Activated CD4-positive, alpha-beta T cell treated with anti-CD3 and anti-CD28 coated beads for 1 hour (primary cell): ENCODE data around the gene URM1.

Experiments
- DNase-seq: peaks from one replicate; pipeline ENCODE4 v3.0.0-alpha.2; 2020

The URM1 gene

DNA sequence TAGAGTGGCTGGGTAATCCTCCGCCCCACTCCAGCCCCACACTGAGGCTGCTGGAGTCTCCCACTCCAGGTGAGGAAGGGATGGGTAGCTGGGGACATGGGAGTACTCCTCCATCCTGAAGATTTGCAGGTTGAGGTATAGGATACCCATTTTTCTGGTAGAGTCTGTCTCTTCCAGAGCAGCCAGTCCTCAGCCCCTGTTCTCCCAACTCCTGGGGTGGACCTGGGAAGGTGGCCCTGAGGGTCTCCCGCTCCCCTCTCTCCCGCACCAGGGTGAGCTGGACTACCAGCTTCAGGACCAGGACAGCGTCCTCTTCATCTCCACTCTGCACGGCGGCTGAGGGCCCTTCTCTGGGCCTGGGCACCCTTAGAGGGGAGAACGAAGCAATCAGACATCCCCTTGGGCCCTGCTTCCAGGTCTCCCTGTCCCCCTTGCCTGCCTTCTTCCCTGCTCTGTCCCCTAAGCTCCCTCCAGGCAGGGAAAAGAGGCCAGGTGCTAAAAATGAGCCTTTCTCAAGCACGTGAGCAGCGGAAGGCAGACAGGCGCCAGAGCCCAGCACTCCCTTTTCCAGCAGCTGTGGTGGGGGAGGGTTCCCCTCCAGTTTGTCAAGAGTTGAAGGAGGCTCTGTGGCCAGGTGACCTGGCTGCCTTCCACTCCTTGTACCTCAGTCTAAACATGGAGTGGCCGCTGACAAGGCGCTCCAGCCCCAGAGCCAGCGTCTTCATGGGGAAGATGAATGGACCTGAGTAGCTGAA, 18.4 kb downstream of the URM1 start:
- no peak for DNase-seq

DNA sequence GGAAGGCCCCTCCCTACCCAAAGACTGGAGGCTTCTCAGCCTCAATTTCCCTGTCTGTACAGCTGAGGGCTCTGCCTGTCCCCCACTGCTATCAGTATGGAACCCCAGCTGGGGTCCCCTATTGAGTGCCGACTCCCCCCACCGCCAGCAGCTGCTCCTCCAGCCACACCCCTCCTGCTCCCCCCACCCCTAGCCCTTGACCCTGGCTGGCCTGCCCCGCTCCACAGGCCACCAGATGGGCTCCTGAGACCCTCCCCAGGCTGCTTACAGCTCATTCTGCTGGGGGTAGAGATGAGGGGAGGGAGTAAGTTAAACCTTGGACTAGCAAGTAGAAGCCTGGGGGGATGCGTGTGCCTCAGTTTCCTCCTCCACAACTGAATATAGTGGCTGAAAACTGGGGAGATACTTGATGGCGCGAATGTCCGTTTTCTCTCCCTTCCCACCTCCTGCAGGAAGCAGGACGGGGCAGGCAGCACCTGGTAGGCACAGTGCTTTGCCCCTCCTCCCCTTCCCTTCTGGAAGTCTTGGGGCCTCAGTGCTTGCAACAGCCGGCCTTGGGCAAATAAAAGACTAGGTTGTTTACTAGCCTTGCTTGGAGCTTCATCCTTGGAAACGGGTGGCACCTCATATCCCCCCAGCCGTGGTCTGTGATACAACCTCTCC, 19.1 kb downstream of the URM1 start:
- DNase-seq = no peak

DNA sequence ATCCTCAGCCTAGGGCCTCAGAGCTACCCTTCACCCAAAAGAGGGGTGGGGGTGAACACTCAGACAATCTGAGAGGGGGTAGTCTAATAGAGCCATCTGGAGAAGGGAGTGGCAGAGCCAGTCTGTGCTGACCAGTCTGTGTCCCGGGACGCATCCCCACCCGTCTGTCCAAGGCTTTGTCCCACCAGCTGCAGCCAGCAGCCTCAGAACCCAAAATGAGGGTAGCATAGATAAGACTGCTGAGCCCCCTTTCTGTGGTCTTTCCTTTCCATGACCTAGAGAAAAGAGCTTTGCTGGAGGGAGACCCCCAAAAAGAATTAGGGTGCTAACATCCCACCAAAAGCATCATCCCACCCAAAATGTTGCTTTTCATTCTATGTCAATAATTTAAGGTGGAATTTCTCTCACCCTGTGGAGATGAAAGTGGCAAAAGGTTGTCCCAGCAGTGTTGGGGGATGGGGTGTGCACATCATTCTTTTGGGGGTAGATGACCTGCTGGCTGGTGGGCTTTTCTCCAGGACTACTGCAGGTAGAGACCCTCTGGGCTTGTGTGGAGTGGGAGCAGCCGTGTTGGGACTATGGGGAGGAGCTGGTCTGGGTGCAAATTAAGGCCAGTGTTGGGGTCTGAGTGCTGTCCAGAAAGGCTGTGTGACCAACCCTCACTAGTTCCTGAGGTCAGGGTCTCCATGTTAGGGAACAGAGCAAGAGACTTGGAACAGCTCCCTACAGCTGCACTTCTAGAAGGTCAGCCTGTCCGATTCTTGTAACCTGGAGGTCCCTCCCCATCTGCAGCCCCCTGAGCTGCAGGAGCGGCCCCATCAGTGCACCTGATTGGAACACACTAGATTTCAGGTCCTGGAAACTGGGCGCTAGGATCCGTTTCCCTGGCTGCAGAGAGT, 19.9 kb downstream of the URM1 start:
- DNase-seq = no peak

DNA sequence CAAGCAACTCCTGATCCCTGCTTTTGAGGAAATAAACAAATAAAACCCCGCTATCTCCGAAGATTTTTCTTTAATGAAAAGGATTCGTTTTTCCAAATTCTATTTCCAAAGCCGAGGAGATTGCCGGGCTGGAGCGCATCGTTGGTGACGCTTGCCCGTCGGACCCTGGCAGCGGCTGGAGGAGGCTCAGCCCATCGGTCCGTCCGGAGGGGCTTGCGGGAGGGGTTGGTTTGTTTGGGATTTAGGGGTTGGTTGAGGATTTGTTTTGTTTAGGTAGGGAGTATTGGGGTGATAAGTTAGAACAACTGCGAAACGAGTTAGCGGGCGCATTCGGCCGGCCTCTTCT, 20.8 kb downstream of the URM1 start:
- DNase-seq = no peak

DNA sequence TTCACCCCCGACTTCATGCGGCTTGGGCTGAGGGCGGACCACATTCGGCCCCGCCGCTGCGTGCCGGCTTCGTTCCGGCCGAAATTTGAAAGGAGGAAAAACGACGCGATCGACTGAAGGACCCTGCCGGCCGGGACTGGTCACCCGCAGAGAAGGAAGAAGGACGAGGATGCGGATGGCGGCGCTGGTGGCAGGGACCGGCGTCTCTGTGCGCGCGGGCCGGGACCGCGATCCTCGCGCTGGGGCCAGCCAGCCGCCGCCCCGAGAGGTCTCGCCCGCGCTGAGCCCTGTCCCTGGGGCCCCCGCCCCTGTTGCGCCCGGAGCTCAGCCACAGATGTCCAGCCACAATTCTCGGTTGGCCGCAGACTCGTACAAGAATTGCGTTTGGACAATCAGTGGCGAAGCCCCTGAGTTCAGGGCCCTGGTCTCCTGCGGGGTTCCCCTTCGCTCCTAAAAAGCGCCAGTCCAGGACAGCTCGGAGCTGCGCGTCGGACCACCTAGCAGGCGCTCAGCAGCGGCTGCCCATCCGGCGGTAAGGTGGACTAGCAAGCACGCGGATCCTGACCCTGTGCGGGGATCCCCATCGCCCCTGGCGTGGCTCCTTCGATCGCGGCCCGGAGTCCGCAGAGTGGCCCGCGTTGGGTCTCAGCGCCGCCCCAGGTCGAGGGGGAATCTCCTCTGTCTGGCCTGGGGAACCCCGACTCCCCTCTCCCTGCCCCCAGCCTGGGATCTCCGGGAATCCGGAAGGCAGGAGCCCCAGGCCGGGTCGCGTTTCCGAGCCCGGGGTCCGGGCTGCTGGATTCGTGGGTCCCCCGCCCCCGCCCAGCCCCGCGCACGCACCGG, 21.3 kb downstream of the URM1 start:
- no peak for DNase-seq

DNA sequence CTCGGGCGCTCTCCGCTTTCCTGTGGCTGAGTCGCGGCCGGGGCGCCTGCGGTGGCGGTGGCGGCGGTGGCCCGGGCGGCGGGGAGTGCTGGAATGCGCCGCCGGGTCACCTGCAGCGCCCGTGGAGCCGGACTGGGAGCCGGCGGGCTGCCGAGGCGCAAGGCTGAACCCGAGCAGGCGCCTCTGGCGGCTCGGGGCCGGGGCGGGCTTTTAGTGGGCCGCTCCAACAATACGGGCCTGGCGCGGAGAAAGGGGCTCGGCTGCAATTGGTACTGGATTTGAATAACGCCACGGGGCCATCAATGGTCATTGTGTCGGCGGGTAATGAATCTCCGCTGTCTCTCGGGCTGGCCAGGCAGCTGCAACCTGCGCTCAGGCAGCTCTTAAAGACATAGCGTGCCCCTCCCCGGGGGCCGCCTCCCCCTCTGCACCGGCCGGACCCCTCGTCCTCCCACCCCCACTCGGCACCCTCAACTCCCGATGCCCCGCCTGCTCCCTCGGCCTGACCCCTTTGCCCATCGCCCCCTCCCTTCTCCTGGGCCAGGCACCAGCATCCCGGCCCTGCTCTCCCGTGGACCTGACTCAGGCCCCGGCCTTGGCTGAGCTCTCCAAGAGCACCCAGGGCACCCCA, 22.1 kb downstream of the URM1 start:
- no peak for DNase-seq

DNA sequence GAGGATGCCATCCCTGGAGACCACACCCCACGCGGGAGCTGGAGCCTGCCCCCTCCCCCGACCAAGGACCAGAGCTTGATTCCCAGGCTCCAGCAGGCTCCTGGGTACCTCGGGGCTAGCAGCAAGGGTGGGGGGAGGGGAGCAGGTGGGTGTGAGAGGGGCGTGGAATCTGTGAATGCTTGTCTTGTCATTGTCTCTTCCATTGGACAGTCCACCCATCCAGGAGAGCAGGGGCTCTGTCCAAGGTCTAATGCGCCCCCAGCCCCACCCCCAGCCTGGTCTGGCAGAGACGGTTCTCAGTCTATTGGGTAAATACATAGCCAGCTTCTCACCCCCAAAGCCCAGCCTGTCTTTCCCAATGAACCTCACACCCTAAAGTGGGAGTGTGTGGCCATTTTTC, 22.8 kb downstream of the URM1 start:
- no peak for DNase-seq

DNA sequence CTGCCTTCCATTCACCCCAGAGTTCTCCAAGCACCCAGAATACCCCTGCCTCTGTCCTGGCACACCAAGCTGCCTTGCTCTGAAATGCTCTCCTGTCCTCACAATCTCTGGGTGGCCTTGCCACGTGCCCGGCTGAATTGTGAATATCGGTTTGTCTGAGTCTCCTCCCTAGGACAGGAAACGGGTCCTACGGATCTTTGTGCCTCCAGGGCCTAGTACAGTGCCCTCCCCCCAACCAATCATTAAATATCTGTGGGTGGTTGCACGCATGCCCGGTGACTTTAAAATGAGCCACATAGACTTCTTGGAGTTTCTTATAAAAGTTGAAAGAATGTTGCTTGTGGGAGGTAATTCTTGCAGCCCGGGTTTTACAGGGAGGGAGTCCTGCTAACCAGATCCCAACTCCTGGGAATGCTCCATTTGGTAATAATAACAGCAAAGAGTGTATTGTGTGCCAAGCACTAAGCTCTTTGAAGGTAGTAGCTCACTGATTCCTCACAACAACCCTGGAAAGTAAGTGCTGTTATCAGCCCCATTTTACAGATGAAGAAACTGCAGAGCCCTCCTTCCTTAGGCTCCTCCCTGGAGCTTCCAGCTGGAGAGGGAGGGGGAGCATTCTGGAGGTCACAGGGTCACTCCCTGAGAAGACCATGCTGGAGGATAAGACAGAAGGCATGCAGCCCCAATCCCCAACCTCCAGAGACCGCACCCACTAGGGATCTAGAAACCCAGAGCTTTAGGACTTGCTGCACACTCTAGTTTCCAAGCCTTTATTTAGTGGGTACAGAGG, 23.4 kb downstream of the URM1 start:
- no peak for DNase-seq

DNA sequence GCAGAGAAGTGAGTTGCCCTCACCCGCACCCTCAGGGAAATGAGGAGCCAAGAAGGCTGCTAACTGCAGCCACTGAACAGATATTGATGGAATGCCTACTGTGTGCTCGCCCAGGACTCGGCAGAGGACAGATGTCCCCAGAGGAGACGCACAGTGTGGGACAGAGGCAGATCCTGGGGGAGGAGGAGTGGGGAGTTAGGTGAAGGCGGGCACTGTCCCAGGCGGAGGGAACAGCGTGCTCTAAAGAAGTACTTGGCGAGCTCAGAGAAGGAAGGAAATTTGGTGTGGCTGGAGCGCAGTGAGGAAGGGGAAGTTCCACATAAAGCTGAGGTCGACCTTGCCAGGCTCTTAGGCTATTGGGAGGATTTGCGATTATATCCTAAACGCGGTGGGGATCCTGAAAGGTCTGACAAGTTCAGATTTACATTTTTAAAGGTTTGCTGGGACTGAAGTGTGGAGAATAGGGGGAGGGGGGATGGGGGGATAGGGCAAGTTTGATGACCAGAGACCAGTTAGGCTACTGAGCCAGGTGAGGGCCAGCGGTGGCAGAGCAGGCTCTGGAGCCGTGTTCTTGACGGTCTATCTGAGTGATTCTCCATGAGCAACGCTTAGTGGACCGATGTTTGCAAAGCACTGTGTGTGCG, 25.9 kb downstream of the URM1 start:
- no peak for DNase-seq

DNA sequence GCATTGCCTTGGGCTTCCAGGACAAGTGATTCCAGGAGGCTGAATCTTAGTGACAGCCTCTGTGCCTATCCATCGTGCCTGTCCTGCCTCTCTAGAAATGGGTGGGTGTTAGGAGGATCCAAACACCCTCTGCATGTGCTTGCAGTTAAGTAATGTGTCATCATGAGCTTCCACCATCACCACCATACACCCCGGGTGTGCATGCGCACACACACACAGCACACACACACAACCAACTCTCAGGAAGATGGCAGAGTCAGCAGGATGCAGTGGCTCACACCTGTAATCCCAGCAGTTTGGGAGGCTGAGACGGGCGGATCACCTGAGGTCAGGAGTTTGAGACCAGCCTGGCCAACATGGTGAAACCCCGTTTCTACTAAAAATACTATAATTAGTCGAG, 26.7 kb downstream of the URM1 start:
- no peak for DNase-seq

DNA sequence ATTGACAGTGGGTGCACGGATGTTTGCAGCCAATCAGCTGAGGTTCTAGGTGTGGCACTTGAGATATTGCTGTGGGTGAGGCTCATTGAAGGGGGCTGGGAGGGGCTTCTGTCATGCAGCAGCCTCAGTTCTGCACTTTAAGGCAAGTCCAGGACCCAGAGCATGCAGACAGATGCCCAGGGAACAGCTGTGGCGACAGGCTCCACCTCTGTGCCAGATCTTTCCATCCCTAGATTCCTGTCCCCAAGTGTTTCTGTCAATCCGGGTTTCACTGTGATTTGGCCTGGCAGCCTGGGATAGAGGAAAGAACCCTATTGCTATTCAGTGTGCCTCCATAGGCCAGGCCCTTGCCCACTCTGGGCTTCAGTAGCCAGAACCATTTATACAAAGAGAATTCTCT, 28.7 kb downstream of the URM1 start:
- no peak for DNase-seq

DNA sequence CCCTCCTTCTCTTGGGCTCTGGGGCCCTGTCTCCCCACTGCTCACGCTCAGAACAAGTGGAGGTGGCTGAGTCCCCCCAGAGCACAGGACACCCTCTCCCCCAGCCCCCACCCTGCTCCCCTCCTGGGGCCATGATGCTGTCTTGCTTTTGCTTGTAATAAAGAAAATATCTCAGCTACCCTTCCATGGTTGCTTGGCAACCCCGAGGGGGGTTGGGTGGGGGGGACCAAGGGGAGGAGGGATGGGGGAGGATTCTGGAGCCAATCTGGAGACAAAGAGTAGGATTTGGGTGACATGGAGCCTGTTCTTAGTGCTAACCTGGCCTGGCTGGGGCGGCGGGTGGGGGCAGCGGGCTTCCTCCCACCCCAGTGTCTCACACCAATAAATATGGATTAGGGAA, 33.4 kb downstream of the URM1 start:
- DNase-seq = no peak

DNA sequence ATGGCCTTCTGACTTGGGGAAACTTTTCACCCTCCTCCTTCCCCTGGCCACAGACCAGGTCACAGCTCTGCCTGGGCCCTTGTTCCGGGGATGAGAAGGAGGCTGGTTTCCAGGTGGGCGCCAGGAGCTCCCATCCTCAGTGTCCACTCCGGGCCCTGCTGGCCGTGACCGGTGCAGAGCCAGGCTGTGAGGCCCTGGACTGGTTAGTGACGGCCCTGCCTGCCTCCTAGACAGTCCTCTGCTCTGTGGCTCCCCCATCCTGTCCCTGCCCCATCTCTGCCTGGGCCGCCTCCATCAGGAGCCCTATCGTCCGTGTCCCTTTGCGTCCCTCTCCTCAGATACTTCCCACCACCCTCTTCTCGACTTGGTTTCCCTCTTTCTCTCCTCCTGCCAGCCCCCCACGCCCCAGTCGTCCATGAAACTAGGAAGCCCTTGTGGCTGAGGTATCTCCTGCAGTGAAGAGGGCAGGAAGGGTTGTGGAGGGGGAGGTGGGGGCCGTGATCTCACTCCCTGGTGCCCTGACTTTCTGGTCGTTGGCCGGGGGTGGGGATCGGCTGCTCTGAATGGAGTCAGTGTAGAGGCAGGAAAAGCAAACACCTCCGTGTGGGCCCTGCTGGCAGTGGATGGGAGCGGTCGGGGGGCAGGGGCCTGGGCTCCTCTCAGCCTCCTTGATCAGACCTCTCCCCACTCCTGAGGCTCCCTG, 34.1 kb downstream of the URM1 start:
- no peak for DNase-seq

DNA sequence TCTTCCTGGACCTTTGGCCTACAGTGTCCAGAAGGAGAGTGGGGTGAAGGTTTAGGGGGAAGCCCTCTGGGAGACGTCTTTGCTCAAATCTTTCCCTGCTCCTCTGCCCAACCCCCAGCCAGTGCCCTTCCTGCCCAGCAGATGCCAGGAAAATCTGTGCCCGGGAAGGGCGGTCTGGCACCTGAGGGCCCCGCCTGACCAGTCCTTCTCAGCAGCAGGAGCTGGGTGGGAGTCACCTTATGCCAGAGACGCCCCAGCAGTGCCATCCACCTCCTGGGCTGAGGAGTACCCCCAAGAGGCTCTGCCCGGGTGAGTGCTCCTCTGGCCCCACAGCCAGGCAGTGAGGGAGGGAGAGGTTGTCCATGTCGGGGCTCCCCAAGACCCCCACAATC, 34.6 kb downstream of the URM1 start:
- no peak for DNase-seq

DNA sequence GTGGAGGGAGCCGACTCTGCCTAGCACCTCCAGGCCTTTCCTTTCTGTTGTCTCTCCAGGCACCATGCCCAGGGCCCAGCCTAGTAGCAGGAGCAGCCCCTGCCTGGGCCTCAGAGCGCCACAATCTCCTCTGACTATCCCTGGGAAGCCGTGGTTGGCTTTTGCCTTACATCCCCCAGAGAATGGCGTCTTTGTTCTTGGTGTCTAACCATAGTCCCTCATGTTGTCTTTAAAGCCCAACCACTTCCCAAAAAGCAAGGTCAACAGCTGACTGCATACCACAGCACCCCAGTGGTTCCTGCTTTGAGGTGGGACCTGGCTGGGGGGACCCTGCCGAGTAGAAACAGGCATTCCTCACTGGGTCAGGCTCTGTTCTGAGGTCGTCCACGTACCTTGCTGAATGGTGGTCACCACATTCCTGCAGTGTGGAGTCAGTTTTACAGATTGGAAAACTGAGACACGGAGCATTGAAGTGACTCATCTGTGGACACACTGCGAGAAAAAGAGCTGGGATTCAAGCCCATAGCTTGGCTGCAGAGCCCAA, 35.7 kb downstream of the URM1 start:
- DNase-seq = no peak

DNA sequence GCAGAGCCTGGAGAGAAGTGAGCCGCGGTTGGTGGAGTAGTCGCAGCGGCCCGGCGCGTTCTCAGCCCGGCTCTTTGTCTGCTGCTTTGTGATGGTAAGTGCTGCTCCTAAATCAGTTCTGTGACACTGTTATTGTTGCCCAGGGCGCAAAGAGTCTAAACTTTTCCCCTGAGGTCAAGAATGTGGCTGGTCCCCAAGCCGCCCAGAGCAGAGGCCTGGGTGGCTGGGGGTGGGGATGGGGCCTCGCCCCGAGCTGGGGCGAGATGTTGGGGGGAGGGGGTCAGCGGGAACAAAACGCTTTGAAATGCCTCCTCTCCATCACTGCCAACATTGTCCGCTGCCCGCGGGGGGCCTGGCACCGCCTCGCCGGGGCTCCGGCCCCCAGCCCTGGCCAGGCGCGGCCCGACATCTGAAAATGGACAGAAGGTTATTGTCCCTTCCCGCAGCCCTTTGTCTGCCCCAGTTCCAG, 37.8 kb downstream of the URM1 start:
- DNase-seq = no peak

DNA sequence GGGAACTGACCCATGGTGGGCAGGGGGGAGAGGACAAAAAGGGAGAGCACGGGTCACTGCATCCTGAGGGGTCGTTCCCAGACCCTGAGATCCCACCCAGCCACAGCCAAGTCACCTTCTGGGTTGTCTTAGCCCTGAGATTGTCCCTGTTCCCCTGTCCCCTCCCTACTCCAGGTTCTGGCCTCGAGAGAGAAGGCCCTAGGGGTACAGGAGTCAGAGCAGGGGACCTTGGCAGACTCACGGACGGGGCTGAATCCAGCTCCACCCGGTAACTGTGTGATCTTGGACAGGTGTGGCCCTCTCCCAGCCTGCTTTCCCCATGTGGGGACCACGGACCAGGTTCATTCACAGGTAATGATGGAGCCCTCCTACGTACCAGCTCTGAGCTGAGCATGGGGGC, 38.3 kb downstream of the URM1 start:
- no peak for DNase-seq

DNA sequence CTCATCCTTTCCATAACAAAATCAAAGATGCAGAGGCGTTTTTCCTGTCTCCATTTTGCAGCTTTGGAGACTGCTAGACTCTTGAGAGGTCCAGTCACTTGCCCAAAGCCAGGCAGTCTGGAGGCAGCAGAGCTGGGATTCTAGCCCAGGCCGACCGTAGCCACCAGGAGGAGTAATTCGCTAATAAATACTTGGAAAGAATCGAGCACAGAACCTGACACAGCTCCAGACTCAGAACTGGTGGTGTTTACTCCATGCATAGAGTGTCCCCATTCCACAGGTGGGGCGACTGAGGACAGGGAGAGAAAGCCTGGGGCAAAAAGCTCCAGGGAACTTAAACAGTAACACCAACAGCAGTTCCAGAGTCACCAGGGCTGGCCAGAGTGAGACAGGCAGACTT, 38.8 kb downstream of the URM1 start:
- DNase-seq = no peak

DNA sequence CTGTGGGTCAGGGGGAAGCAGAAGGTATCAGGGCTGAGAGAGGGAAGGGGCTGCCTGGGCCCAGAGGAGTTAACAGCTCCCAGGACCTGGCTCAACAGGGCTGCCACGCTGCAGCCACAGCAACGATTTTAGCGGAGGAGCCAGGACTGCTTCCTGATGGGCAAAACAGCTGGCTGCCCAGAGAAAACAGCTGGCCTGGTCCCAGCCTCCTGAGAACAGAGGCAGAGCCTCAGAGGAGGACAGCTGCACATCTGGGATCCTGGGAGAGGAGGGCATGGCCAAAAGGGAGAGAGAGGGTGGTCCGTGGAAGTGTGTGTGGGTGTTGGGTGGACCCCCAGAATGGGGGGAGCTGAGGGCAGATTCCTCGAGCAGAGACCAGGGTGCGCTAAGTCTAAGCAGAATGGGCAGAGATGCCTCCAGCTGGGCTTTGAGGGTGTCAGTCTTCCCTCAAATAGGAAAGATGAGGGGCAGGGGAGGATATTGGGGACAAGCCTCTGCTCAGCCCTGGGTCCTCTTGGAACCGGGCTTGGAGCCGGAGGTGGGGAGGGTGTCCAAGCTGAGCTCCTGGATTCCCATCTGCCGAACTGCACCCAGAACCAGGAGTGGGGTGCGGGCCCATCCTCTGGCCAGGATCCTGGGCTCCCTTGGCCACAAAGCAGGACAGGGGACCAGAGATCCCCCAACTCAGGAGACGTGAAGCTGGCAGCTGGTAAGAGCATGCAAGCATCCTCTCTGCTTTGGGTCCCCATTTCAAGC, 40.4 kb downstream of the URM1 start:
- DNase-seq = no peak
